COR-L47 (cell line): ENCODE data around the gene L3MBTL3.

Experiments
- DNase-seq: peaks from one replicate; lab custom pipeline; 2025; lab: John Stamatoyannopoulos, UW

L3MBTL3 gene

DNA sequence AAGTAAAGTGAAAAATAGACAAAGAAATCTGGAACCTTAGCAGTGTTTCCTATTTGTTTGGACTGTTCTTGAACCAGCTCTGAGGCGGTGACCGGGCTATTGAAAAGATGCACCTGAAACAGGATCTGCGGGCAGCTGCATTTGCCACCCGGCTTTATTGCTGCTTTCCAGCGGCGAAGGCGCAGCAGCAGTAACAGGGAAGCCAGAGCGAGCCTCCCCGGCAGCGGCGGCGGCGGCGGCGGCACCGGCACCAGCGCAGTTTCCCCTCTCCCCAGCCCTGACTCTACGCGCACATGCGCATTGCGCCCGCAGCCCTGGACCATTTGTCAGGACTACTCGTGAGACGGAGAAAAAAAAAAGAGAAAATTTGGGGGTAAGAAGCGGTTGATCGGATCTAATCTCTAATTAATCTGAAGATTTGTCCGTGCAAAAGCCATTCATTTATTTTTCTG, at the start of gene L3MBTL3:
L3MBTL3 (plus strand) TSS at position 290 of the 452 bp plus-strand sequence. CDS start 24,119 bp downstream, outside the sequence.
- peak; percentile 50 for DNase-seq

DNA sequence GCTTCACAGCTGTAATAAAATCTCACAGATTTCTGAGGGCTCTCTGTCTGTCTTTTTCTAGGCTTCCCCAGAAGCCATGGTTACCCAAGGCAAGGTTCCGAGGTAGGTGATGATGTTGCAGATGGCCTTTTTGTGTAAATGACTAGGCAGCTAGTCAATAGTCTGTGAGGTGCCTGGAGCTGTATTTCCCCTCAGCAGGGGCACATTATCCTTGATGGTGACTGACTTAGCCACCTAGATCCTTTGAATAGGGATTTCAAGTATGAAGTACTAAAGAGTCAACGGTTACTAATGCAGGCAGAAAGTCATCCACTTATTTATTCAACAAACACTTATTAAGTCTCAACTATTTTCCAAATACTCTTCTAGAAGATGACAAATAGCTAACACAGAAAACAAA, 49.3 kb upstream of the L3MBTL3 start:
- DNase-seq: no peak

DNA sequence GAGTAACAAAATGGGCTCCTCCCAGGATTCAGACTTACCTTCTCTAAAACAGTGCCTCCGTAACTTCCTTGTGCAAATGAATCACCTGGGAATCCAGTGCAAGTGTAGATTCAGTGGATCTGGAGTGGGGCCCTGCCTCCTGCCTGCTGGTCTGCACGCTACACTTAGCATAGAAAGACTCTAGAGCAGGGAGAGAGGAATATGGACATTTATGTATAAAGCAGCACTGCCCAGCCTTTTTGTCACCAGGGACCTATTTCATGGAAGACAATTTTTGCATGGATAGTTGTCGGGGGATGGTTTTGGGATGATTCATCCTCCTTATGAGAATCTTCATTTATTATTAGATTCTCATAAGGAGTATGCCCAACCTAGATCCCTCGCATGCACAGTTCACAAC, 42.3 kb upstream of the L3MBTL3 start:
- DNase-seq: no peak

DNA sequence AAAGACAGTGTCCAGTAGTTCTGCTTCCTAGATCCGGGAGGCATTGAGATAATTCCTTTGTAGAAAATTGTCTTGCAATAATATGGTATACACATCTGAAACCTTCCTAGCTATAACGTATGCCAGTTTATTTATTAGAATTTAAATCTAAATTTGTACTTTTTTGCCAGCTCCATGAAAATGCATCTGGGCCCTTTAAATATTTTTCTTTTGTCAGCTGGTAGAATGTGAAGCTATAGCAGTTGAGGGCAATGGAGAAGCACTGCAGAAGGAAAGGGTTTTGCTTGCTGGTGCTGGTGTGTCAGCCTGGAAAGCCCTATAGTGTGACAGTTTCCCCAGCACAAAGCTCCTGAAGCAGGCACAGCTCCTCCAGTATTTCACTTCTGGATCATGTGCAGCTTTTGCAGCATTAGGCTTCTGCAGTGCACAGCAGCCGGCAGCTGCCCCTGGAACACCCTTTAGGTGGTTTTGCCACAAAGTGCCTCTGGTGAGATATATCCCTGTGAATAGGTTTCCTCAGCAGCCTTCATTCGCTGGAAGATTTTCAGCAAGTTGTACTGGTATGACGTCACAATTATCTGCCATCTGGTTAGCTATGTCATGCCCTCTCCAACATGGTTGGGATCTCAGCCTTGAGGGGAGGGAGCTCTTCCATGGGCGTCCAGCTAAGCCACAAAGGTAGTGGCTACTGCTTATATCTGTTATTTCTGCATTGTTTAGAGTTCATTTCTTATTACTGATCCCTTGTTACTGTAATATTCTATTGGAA, 40.0 kb upstream of the L3MBTL3 start:
- no peak for DNase-seq

DNA sequence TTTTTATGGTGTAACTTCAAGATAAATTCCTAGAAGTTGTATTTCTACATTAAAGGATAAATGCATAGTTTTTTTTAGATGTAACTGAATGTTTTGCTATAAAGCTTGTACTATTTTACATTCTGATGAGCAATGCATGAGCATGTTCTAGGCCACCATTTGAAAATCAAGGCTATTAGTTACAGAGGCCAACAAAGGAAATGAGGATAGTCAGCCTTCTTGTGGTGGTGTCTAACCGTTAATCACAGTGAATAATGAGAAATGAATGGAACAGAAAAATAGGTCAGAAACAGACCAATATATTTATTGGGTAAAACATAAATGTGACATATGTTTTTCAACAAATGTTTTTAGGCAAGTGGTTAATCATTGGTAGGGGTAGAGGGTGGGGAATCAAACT, 37.6 kb upstream of the L3MBTL3 start:
- no peak for DNase-seq

DNA sequence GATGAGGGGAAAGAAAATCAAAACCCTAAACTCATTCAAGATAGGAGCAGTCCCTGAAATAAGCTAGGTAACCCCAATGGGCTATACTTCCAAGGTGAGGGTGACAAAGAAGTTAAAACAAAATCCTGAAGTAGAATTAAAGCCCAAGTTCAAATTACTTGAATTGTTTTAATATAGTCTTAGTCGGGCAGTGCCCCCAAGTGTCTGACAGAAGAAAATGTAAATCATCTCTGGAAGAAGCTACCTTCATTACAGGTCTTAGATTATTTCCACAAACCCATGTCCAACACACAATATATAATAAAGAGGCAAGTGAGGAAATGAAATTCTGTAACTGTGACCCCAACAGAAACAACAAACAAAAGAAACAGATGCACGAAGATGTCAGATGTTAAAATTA, 36.8 kb upstream of the L3MBTL3 start:
- DNase-seq: no peak

DNA sequence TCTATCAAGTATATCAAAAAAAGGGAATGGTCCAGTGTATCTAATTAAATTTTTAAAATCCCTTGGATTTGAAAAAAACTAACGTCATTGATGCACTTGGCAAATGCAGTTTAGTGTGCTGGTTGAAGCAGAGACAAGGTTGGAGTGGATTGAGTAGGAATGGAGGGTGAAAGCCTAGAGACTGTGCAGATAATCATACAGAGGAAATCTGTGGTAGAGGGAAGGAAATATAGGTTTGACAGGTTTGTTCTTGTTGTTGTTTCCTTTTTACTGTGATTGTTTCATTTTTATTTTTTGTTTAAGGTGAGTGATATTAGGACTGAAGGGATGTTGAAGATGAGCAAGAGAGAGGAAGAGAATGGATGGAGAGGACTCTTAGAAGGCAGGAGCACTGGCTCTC, 29.0 kb upstream of the L3MBTL3 start:
- no peak for DNase-seq

DNA sequence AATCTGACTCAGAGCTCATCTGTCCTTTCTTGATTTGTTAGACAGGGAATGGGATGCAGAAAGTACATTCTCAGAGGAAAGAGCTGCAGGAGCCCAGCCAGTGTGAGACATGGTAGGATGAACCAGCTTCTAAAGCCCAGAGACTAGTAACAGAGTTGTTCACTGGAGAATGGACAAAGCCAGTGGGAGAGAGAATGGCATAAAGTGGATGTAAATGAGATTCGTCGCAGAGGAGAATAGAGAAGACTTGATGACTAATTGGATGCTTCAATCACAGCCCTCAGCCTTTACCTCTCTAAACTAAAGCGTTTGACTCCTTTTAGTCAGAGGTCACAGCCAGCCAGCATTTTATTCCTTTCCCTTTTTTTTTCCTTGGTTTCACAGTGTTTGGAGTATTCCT, 25.5 kb upstream of the L3MBTL3 start:
- DNase-seq: no peak

DNA sequence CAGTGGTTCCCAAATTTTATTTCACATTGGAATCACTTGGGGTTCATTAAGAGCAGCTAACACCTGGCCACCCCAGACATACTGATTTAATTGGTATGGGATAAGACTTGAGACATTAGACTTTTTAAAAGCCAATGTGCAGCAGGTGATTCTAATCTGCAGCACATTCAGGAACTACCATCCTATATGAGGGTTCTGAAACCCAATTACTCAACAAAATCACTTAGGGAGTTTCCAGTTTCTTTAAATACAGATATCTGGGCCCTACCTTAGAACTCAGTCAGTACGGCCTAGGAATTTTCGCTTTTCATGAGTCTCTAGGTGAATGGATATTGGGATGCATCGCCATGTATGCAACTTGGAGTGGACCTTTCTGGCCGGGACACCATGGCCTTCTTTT, 24.0 kb upstream of the L3MBTL3 start:
- DNase-seq: no peak

DNA sequence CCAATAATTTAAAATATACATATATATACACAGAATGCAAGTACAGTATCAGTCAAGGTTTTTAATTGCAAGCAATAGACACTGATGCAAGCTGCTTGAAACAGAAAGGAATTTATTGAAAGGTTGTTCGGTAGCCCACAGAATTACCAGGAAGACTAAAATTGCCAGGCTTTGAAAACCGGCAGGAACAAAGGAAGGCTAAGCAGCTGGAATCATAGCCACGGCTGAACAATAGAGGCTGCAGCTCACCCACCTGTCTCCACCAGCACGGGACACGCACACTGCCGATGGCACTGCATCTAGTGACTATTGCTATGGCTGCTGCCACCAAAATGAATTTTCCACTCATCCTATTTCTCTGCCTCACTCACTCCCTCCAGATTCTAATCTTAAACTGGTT, 22.0 kb upstream of the L3MBTL3 start:
- DNase-seq: no peak

DNA sequence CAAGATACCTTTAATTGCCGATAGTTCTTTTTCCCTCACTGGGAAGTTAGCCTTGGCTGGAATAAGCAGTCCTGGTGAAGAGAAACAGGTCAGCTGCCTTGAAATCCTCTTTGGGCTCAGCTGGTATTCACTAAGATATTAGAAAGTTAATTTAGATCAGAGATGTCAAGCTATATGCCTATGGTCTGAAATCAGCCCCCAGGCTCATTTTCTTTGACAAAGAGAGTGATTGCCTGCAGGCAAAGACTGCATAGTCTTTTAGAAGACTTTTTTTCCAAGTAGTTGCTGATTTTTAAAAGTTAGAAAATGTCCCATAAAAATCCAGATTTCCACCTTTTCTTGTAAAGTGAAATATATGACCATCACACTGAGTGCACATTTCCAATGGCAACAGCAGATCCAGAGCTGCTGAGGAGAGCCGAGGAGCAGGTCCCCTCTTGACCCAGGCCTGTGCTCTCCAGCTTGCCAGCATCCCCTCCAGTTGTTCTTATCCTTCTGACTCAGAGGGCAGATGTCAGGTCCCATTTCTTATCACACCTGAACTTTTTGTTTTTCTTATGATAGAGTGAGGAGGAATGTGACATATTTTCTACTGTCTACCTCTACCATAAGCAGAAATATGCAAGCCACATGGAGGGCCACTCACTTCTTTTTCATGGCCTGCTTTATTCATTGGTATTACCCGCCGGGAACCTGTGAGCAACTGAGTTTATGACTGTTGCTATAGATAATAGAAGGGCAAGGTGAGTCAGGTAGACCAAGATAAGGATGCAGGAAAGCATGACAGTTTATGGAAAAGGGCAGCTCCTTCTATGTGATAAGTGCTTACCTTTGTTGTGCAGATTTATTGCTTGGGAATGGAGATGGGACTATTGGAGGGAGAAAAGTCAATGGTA, 17.6 kb upstream of the L3MBTL3 start:
- no peak for DNase-seq

DNA sequence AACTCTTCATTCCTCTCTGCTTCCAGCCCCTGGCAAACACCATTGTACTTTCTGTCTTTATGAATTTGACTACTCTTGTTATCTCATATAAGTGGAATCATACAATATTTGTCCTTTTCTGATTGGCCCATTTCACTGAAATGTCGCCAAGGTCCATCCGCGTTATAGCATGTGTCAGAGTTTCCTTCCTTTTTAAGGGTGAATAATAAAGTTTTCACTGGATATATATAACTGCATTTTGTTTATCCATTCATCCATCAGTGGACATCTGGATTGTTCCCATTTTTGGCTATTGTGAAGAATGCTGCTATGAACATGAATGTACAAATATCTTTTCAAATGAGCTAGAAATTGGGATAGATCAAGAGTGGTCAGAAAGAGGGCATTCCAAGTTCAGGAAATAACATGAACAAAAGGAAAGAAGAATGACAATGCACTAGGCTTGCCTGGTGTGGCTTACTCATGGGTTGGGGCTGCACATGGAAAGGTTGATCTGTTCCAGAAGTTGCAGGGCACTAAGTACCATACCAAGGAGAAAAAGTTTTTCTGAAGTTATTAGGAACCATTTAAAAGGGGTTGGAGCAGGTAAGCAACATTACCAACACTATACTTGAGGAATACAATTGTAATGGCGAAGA, 10.0 kb upstream of the L3MBTL3 start:
- DNase-seq: no peak

DNA sequence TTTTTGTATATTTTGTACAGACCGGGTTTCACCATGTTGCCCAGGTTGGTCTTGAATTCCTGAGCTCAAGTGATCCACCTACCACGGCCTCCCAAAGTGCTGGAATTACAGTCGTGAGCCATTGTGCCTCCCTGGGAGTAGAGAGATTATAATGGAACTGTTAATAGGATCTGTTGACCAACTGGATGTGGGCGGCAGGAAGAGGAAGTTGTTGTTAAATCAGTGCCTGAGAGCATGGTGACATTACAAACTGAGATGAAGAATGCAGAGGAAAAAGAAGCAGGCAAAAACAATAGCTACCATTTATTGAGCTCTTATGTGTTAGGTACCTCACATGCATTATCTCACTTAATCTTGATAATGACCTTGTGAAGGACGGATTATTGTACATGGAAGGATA, 9.2 kb upstream of the L3MBTL3 start:
- DNase-seq: no peak

DNA sequence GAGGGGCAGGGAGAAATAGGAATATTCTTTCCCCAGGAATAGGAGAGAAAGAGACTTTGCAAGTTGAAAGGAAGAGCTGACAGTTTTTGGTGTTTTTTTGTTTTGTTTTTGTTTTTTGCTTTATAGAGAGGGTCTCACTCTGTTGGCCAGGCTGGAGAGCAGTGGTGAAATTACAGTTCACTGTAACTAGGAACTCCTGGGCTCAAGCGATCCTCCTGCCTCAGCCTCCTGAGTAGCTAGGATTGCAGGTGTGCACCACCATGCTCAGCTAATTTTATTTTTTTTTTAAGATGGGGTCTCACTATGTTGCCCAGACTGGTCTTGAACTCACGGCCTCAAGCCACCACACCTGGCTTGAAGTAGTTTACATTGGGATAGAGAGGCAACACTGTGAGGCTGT, 8.0 kb upstream of the L3MBTL3 start:
- DNase-seq: no peak

DNA sequence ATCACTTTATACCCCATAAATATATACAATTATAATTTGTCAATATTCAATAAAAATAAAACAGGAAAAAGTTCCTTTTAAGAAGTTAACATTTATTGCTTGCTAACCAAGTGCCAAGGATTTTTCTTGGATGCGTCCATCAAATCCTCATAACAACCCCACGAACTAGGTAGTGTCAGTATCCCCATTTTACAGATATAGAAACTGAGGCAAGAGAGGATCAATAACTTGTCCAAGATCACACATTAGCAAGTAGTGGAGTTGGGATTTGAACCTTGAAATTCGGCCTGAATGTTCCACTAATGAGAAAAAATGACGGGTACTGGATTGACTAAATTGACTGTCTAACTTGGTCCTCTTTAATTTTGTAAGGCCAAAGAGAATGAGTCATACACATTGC, 5.7 kb upstream of the L3MBTL3 start:
- DNase-seq: no peak

DNA sequence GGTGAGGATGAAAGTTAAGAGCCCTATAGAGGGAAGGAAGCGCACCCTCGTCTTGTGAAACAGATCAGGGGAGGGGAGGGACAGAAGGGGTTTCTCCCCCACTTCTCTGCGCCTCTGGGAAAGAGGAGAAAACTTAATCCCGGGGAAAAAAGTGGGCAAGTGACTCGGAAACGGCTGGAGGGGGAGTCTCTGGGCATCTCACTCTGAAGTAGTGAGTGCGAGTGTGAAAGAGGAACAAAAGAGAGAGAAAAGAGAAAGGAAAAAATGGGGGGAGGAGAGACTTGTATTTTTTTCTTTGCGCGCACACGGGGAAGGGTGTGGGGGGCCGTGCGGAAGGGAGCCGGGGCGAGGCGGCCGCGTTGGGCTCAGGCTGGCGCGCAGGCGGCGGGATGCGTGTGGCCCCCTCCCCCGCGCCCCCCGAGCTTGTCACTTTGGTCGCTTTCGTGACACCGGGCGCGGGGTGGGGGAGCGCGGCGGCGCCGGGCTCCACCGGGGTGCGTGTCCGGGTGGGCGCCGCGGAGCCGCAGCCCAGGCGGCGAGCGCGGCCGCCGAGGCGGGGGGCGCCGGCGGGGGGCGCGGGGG, 454 bp downstream of the L3MBTL3 start:
- DNase-seq: no peak

DNA sequence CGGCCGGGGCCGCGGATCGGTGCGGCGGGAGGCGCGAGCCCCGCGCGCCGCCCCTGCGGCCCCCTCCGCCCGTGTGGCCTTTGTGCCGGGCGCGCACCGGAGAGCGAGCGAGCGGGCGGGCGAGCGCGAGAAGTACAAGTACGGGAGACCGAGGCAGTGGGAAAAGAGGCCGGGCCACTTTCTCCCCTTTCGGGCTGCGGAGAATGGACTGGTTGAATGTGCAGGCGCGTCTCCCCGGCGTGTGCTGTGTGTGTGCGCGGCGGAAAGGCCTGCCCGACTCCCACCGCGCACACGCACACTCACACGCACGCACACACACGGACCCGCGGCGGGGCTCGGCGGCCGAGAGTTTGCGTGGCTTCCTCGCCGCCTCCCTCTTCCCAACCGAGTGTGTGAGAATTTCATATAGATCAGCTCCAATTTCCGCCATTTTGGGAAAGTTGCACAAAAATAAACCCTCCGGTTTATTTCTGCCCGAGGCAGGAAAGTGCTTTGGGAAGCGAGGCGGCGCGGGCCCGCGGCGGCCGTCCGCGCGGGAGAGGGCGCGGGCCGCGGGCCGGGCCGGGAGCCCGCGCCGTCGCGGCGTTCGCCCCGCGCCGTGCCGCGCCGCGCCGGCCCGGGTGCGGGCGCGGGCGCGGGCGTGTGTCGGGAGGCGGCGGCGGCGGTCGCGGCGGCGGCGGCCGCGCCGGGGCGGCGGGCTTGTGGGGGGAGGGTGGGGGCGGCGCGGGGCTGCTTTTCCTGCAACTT, 1.1 kb downstream of the L3MBTL3 start:
- DNase-seq: no peak

DNA sequence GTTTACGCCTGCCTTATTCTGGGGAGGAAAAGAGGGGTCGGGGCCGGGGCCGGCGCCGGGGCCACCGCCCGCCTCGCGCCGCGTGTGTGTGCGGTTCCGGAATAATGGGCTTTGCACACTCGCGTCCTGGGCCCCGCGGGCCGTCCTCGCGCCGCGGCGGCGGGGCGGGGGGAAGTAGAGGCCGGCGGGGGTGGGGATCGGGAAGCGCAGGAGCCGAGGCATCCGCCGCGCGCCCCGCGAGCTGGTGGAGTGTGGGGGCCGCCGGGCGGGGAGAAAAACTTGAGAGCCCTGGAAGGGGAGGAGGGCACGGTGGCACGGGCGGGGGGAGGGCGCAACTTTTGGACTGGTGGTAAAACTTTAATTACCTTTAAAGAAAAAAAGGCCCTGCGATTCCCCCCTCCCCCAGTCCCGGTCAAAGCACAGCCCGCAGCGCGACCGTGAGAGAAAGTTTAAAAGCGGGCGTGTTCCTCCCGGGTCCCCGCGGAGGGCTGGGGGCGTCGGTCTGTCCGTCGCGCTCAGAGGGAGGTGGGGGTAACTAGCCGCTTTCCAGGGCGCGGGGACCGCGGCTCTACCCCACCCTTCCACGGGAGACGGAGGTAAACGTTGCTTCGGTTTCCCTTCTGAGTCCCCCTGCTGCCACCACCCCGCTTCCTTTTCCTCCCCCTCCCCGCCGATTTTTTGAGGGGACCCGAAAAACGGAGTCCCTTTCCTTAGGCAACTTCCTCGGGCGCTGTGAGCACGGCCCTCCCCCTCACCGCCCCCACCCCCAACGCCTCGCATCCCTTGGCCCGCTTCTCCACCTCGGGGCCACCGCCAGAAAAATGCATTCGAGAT, 1.9 kb downstream of the L3MBTL3 start:
- no peak for DNase-seq

DNA sequence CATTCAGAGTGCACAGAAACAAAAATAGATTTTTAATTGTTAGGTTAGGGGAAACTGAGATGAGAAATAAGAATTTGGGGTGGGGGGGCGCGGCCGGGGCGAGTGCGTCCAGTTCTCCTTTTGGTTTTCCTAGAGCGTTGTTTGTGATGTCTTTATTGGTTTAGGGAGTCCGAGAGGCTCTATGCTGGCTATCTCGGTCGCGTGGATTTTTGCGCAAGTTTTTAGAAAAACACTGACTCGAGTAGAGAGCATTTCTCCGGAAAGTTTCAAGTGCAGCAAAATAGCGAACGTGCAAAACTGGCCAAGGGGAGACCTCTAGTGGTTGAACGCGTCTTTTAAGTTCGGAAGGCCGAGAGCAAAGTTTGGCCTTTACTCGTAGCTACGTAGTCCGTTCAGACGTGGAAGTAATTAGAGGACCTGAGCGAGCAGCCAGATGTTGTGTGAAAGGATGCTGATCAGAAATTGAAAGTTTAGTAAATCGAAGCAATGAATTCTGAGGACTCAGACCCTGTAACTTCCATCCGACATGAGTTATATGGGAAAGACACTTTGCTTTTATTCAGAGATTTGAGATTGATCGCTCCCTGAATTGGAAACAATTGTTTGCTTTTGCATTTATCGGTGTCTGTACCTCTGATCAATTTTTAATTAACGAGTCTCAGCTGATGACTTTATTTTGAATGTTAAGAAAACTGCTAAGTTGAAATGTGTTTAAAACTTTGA, 2.7 kb downstream of the L3MBTL3 start:
- peak; percentile 26 for DNase-seq

DNA sequence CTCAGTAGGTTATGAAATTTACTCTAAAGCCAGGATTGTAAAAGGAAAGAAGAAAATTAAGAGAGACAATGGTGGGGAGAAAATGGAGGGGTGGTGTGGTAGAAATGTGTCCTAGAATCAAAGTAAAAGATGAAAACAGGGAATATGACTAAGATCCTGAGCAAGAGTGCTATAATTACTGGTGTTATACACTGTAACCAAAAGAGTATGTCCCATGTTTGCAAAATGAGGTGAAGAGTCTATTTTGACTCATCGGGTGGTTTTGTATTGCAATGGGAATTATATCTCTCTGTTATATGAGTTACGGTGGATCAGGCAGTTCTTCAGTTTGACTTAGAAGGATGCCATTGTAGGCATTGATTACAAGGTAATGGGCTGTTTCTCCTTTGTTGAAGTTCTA, 8.5 kb downstream of the L3MBTL3 start:
- no peak for DNase-seq
